CD4-positive, alpha-beta T cell (primary cell): Measurements from ENCODE around the gene REC8. TPM values are rescaled to one million over a fixed set of nuclear protein-coding genes. Genes with fewer than 3 reads are reported as not detected.
A peak's percentile ranks its signal among the peaks of the same experiment; 100 is the strongest.

Experiments
- ATAC-seq: fragments of 200-7000 bp; cut with Tn5 transposase; one replicate; pipeline ENCODE4 v1.10.0; 2022; ENCODE audit warnings: mild to moderate bottlenecking; ENCODE audit not compliant: poor library complexity
- CTCF ChIA-PET: fragments of 350-600 bp; sonication (Branson Sonifier 250); formaldehyde crosslinking; loops from one replicate; lab custom pipeline; 2021; ENCODE audit warnings: antibody characterized with exemption, inconsistent platforms; lab: Charles Lee
- POLR2A ChIA-PET: fragments of 350-600 bp; sonication (Branson Sonifier 250); formaldehyde crosslinking; loops from one replicate; lab custom pipeline; 2021; ENCODE audit warnings: antibody characterized with exemption, inconsistent platforms; lab: Charles Lee
- DNase-seq, 14 experiments: peaks; one replicate each; pipeline ENCODE4 v3.0.0-alpha.2; 2013 to 2020; ENCODE audit warnings: mixed read lengths in 2 of 14
- H3K27ac ChIP-seq, 2 donors: one replicate each; pipeline versions ENCODE4 v1.5.1 to v1.7.0; 2013; ENCODE audit warnings: low read length in 2 of 2, low read depth in 1 of 2, mild to moderate bottlenecking in 1 of 2
- H3K27me3 ChIP-seq, 2 experiments: 1 replicate in 1 of 2; 2 replicates in 1 of 2; pipeline versions ENCODE4 v1.6.1 to v1.7.0; 2013; ENCODE audit warnings: low read length in 2 of 2, control low read depth in 1 of 2, mild to moderate bottlenecking in 1 of 2, moderate library complexity in 1 of 2; ENCODE audit not compliant: insufficient read depth in 2 of 2, control insufficient read depth in 1 of 2
- H3K36me3 ChIP-seq: one replicate; pipeline ENCODE4 v1.6.1; 2013; ENCODE audit warnings: low read length, control low read depth; ENCODE audit not compliant: insufficient read depth
- H3K4me1 ChIP-seq: one replicate; pipeline ENCODE4 v1.6.1; 2013; ENCODE audit warnings: low read length, control low read depth; ENCODE audit not compliant: insufficient read depth
- H3K4me3 ChIP-seq: one replicate; pipeline ENCODE4 v1.5.1; 2013; ENCODE audit warnings: mild to moderate bottlenecking, low read length, moderate library complexity
- H3K9me3 ChIP-seq, 2 experiments: 1 replicate in 1 of 2; 2 replicates in 1 of 2; pipeline versions ENCODE4 v1.6.1 to v1.7.0; 2013; ENCODE audit warnings: low read length in 2 of 2, mild to moderate bottlenecking in 2 of 2, control low read depth in 1 of 2, moderate library complexity in 1 of 2; ENCODE audit not compliant: control insufficient read depth in 1 of 2, insufficient read depth in 1 of 2
- H3K27ac Mint-ChIP-seq: one replicate; pipeline ENCODE4 v1.8.0; 2020; ENCODE audit warnings: mixed read lengths
- H3K27me3 Mint-ChIP-seq: one replicate; pipeline ENCODE4 v1.8.0; 2021; ENCODE audit warnings: mixed read lengths
- H3K36me3 Mint-ChIP-seq: one replicate; pipeline ENCODE4 v1.8.0; 2021; ENCODE audit warnings: low read depth, mixed read lengths
- H3K4me1 Mint-ChIP-seq: one replicate; pipeline ENCODE4 v1.8.0; 2021; ENCODE audit warnings: low read depth, mixed read lengths
- H3K4me3 Mint-ChIP-seq: one replicate; pipeline ENCODE4 v1.8.0; 2020; ENCODE audit warnings: mild to moderate bottlenecking, mixed read lengths
- H3K9me3 Mint-ChIP-seq: one replicate; pipeline ENCODE4 v1.8.0; 2020; ENCODE audit warnings: mixed read lengths
- CTCF ChIP-seq: fragments of 200-600 bp; IDR thresholded peaks from one replicate; pipeline ENCODE4 v1.8.0; 2022; ENCODE audit warnings: antibody characterized with exemption, mild to moderate bottlenecking
- intact Hi-C, 2 experiments: fragments of 100-400 bp; cut with DNase I in 1 of 2; cut with micrococcal nuclease in 1 of 2; formaldehyde crosslinking; loops; one replicate each; pipeline versions ENCODE4 v1.15.1 to v1.9.0; 2023 to 2025; cut with DNase I, micrococcal nuclease
- total RNA-seq, 174 experiments: library from RNA in 2 of 174; stranded (reverse) in 2 of 174; gene quantifications; one replicate each; pipeline ENCODE4 v1.2.3 and lab custom pipeline; 2021 to 2026

Gene REC8
- total RNA-seq, 2 experiments from 2014 or later = 105 to 107 TPM

- Mint-ChIP-seq H3K27ac (peak overlapping the region; percentile 42), H3K36me3 (peaks cover 77% of the 10 kb centered on the region), H3K4me1 (peaks cover 75% of the 10 kb centered on the region), H3K9me3 (no peaks in the 10 kb centered on the region), H3K27me3 (no peaks in the 10 kb centered on the region), H3K4me3 (peak overlapping the region; percentile 73)
- Histone ChIP-seq H3K27ac (no peak overlapping the region), H3K27me3 (no peaks in the 10 kb centered on the region), H3K4me3 (no peak overlapping the region), H3K4me1 (peaks cover 62% of the 10 kb centered on the region), H3K9me3 (no peaks in the 10 kb centered on the region), H3K36me3 (peaks cover 43% of the 10 kb centered on the region)
- no peak for ATAC-seq
- no peak for TF ChIP-seq CTCF
- ChIA-PET CTCF (interaction anchor here (1.2 kb wide), 1 partner anchor 36 kb away, joined by 3 read pairs; no protein-coding TSS in a partner anchor), POLR2A (interaction anchor here (1.8 to 8.0 kb wide), 3 partner anchors 9 to 29 kb away, joined by 11 to 127 read pairs (median 119); partner anchors contain the start of genes DCAF11, IRF9, NRL and PSME1)
- intact Hi-C loops = loop anchor here in 1 of 2 experiments (2.0 kb wide), 1 partner anchor 28 kb away; no protein-coding TSS in a partner anchor
- DNase-seq = no peak
Observed at GRCh38 chr14:24144451-24144850, 27.4 kb upstream of the REC8 start.

DNA sequence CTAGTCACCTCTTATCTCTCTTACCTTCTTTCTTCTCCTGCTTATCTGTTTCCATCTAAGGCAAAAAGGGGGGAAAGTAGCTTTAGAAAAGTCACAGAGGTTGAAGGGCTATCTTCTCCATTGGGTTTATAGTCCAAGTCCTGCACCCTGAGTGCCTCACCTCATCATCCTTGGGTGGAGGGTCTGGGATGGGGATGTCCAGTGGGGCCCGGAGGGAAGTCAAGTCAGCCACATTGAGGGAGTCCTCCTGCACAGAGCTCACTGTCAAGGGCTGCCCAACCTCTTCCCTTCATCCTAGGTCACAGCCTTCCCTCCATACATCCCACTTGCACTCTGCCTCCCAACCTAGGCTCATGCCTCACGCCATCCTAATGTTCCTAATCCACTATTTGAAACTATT is 26.7 kb upstream of the REC8 start:
- Histone ChIP-seq H3K4me1 (peaks cover 63% of the 10 kb centered on the region), H3K9me3 (no peaks in the 10 kb centered on the region), H3K27me3 (no peaks in the 10 kb centered on the region), H3K36me3 (peaks cover 49% of the 10 kb centered on the region), H3K4me3 (peak overlapping the region; percentile 93), H3K27ac (no peak overlapping the region)
- Mint-ChIP-seq H3K36me3 (peaks cover 80% of the 10 kb centered on the region), H3K9me3 (no peaks in the 10 kb centered on the region), H3K4me1 (peaks cover 73% of the 10 kb centered on the region), H3K27ac (peak overlapping the region; percentile 90), H3K27me3 (no peaks in the 10 kb centered on the region), H3K4me3 (peak overlapping the region; percentile 99)
- intact Hi-C loops = loop anchor here in 1 of 2 experiments (2.0 to 5.0 kb wide), 3 partner anchors 28 to 87 kb away; partner anchors contain the start of genes GMPR2, IPO4 and NEDD8
- no peak for DNase-seq
- POLR2A ChIA-PET = interaction anchor here (0.6 to 8.1 kb wide), 6 partner anchors 9 to 89 kb away, joined by 3 to 154 read pairs (median 70); partner anchors contain the start of genes DCAF11, IRF9, NRL and PSME1
- no peak for ATAC-seq
- TF ChIP-seq CTCF = no peak
- CTCF ChIA-PET = interaction anchor here (1.2 to 2.1 kb wide), 2 partner anchors 16 to 36 kb away, joined by 3 to 20 read pairs; partner anchors contain the start of gene IRF9

GRCh38 chr14:24145690-24146452 is 26.0 kb upstream of the REC8 start:
- Histone ChIP-seq H3K27me3 (no peaks in the 10 kb centered on the region), H3K4me1 (peaks cover 63% of the 10 kb centered on the region), H3K9me3 (no peaks in the 10 kb centered on the region), H3K4me3 (peak overlapping the region; percentile 93), H3K27ac (peak overlapping the region; percentile 76 to 82), H3K36me3 (peaks cover 56% of the 10 kb centered on the region)
- peaks cover 82% of the 10 kb centered on the region for H3K36me3 Mint-ChIP-seq
- H3K9me3 Mint-ChIP-seq = no peaks in the 10 kb centered on the region
- H3K4me1 Mint-ChIP-seq = peaks cover 71% of the 10 kb centered on the region
- TF ChIP-seq CTCF = no peak
- intact Hi-C loops = loop anchor here (1.0 to 5.0 kb wide), 6 partner anchors 10 to 87 kb away; partner anchors contain the start of genes GMPR2 (in 2 of the 2), IPO4 (in 2 of the 2), NEDD8 (in 2 of the 2) and PSME1 (in 1 of the 2)
- peak in 3 of 14 experiments; percentile 22 to 35 (median 30) for DNase-seq
- CTCF ChIA-PET = interaction anchor here (0.8 to 2.1 kb wide), 5 partner anchors 10 to 97 kb away, joined by 4 to 20 read pairs (median 5); partner anchors contain the start of genes IRF9, MDP1 and PSME1
- no peak for ATAC-seq
- POLR2A ChIA-PET = interaction anchor here (0.7 to 8.1 kb wide), 20 partner anchors 10 to 1050 kb away, joined by 3 to 154 read pairs (median 9); partner anchors contain the start of genes C14orf119, CHMP4A, DCAF11 and IPO4
- H3K27me3 Mint-ChIP-seq = no peaks in the 10 kb centered on the region
- peak overlapping the region; percentile 99 for H3K4me3 Mint-ChIP-seq
- peak overlapping the region; percentile 90 for H3K27ac Mint-ChIP-seq
